Measurements from ENCODE around the gene TMEM205.

The TMEM205 gene

GRCh38 chr19:11300811-11301120 lies 45.3 kb downstream of the TMEM205 start:
- no peak for DNase-seq (ENCODE audit: low read depth, low spot score)

- no peak for DNase-seq (ENCODE audit: low read depth, low spot score)
These were observed 45.9 kb downstream of the TMEM205 start for GRCh38 chr19:11299946-11300810.

GRCh38 chr19:11296264-11296663 lies 49.8 kb downstream of the TMEM205 start:
- no peak for DNase-seq (ENCODE audit: low read depth, low spot score)

GRCh38 chr19:11295665-11296245 lies 50.3 kb downstream of the TMEM205 start, which contains the start of gene TSPAN16:
TSS of gene TSPAN16 (plus strand) at chr19:11296160. CDS start at chr19:11296298, 138 bp downstream.
- DNase-seq (ENCODE audit: low read depth, low spot score): no peak

GRCh38 chr19:11295180-11295579 lies 50.9 kb downstream of the TMEM205 start:
- no peak for DNase-seq (ENCODE audit: low read depth, low spot score)

- peak; percentile 96 for DNase-seq (ENCODE audit: low read depth, low spot score)
These were observed 52.4 kb downstream of the TMEM205 start for GRCh38 chr19:11293433-11294389.
